Parathyroid adenoma (tissue), 2 donors: Measurements from ENCODE around the gene MZF1.

Experiments
- H2AFZ ChIP-seq: fragments of 300-600 bp; sonication (generic); one replicate; pipeline ENCODE4 v1.7.0; 2017; ENCODE audit warnings: antibody characterized with exemption, mild to moderate bottlenecking
- H3K27ac ChIP-seq: fragments of 300-600 bp; sonication (generic); one replicate; pipeline ENCODE4 v1.7.0; 2017
- H3K27me3 ChIP-seq: fragments of 300-600 bp; sonication (generic); one replicate; pipeline ENCODE4 v1.7.0; 2017; ENCODE audit warnings: low read length; ENCODE audit not compliant: control insufficient read depth, insufficient read depth
- H3K36me3 ChIP-seq: fragments of 300-600 bp; sonication (generic); one replicate; pipeline ENCODE4 v1.7.0; 2017; ENCODE audit warnings: low read length; ENCODE audit not compliant: control insufficient read depth, insufficient read depth
- H3K4me1 ChIP-seq: fragments of 300-600 bp; sonication (generic); one replicate; pipeline ENCODE4 v1.7.0; 2017; ENCODE audit warnings: control low read depth
- H3K4me2 ChIP-seq: fragments of 300-600 bp; sonication (generic); one replicate; pipeline ENCODE4 v1.7.0; 2017; ENCODE audit warnings: low read length
- H3K4me3 ChIP-seq: fragments of 300-600 bp; sonication (generic); one replicate; pipeline ENCODE4 v1.7.0; 2017; ENCODE audit warnings: low read depth, low read length
- H3K79me2 ChIP-seq: fragments of 300-600 bp; sonication (generic); one replicate; pipeline ENCODE4 v1.7.0; 2017; ENCODE audit warnings: control low read depth
- H3K9ac ChIP-seq: fragments of 300-600 bp; sonication (generic); one replicate; pipeline ENCODE4 v1.7.0; 2017; ENCODE audit warnings: mild to moderate bottlenecking
- H3K9me3 ChIP-seq: fragments of 300-600 bp; sonication (generic); one replicate; pipeline ENCODE4 v1.7.0; 2017; ENCODE audit warnings: low read length; ENCODE audit not compliant: control insufficient read depth
- TF ChIP-seq, protein P1 (sequence below): fragments of 300-600 bp; sonication (generic); IDR thresholded peaks from one replicate; pipeline ENCODE4 v1.7.0; 2017; ENCODE audit warnings: antibody characterized with exemption, mild to moderate bottlenecking
- donor health status: primary hyperparathyroidism.

The MZF1 gene

DNA sequence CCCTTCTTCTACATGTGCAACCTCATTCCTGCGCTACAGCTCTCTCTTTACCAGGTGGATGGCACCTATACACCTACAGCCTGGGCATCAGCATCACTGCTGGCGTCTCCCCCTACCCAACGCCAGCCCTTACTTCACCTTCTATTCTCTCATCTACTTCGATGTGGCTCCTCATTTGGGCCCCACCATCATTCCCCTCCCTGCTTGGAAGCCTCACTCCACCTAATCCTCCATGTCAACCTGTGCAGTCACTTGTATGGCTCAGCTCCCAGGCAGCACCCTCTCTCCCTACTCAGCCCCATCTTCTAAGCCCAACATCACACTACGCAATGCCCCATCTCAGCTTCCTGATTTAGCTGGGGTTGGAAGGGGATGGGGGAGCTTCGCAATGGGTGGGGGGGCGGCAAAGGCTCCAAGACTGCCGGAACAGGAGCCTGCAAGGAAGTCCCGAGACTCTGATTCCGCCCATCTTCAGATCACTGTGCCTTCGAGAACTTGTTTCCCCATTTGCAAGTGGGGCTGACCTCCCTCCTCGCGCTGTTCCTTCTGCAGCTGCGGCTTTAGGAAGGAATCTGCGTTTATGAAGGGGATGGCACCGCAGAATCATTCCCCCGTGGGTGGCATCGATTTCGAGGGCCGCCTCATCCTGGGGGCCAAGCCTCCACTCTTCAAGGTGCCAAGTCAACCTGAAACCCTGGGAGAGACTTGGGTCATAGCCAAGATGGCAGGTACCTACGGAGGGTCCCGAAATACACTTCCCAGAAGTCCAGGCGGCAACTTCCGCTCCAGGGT is 913 bp downstream of the MZF1 start:
- Histone ChIP-seq H3K4me2 (peak overlapping the region; percentile 66), H3K4me3 (peak overlapping the region; percentile 87), H3K79me2 (peaks cover 3% of the 10 kb centered on the region), H3K36me3 (no peaks in the 10 kb centered on the region), H3K27ac (peak overlapping the region; percentile 99), H2AFZ (peak overlapping the region; percentile 76), H3K27me3 (no peaks in the 10 kb centered on the region), H3K9me3 (no peaks in the 10 kb centered on the region), H3K9ac (no peak overlapping the region), H3K4me1 (peaks cover 5% of the 10 kb centered on the region)
- TF ChIP-seq, protein P1, sequence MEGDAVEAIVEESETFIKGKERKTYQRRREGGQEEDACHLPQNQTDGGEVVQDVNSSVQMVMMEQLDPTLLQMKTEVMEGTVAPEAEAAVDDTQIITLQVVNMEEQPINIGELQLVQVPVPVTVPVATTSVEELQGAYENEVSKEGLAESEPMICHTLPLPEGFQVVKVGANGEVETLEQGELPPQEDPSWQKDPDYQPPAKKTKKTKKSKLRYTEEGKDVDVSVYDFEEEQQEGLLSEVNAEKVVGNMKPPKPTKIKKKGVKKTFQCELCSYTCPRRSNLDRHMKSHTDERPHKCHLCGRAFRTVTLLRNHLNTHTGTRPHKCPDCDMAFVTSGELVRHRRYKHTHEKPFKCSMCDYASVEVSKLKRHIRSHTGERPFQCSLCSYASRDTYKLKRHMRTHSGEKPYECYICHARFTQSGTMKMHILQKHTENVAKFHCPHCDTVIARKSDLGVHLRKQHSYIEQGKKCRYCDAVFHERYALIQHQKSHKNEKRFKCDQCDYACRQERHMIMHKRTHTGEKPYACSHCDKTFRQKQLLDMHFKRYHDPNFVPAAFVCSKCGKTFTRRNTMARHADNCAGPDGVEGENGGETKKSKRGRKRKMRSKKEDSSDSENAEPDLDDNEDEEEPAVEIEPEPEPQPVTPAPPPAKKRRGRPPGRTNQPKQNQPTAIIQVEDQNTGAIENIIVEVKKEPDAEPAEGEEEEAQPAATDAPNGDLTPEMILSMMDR = no peak

- H3K36me3 ChIP-seq = no peaks in the 10 kb centered on the region
- TF ChIP-seq, protein P1 = no peak
- peaks cover 5% of the 10 kb centered on the region for H3K4me1 ChIP-seq
- no peak overlapping the region for H3K27ac ChIP-seq
- no peak overlapping the region for H3K4me2 ChIP-seq
- H3K9me3 ChIP-seq = no peaks in the 10 kb centered on the region
- H3K79me2 ChIP-seq = peaks cover 3% of the 10 kb centered on the region
- H3K4me3 ChIP-seq = no peak overlapping the region
- H2AFZ ChIP-seq = no peak overlapping the region
- H3K27me3 ChIP-seq = no peaks in the 10 kb centered on the region
- H3K9ac ChIP-seq = no peak overlapping the region
Measured at GRCh38 chr19:58571575-58571947, 1.6 kb downstream of the MZF1 start.

GRCh38 chr19:58570770-58571574 is 2.2 kb downstream of the MZF1 start:
- Histone ChIP-seq H3K9ac (no peak overlapping the region), H3K9me3 (no peaks in the 10 kb centered on the region)

GRCh38 chr19:58569943-58570670 is 3.0 kb downstream of the MZF1 start:
- H3K9me3 ChIP-seq = no peaks in the 10 kb centered on the region
- H3K27ac ChIP-seq = no peak overlapping the region
- TF ChIP-seq, protein P1 = no peak
- H3K79me2 ChIP-seq = peaks cover 3% of the 10 kb centered on the region
- H3K4me3 ChIP-seq = no peak overlapping the region
- H2AFZ ChIP-seq = no peak overlapping the region
- H3K9ac ChIP-seq = no peak overlapping the region
- H3K27me3 ChIP-seq = no peaks in the 10 kb centered on the region
- no peak overlapping the region for H3K4me2 ChIP-seq
- peaks cover 5% of the 10 kb centered on the region for H3K4me1 ChIP-seq
- no peaks in the 10 kb centered on the region for H3K36me3 ChIP-seq

More at GRCh38 chr19:58570770-58571574, 2.2 kb downstream of the MZF1 start:
- Histone ChIP-seq H3K27me3 (no peaks in the 10 kb centered on the region), H2AFZ (no peak overlapping the region), H3K4me1 (peaks cover 5% of the 10 kb centered on the region), H3K36me3 (no peaks in the 10 kb centered on the region), H3K27ac (no peak overlapping the region), H3K4me2 (no peak overlapping the region), H3K79me2 (peaks cover 3% of the 10 kb centered on the region), H3K4me3 (no peak overlapping the region)
- TF ChIP-seq, protein P1 = no peak
